Gastroesophageal sphincter (tissue), 3 donors: ENCODE results near the gene ASF1A.

Source experiments
- POLR2A ChIP-seq, 2 donors: fragments of 450-650 bp; IDR thresholded peaks; one replicate each; pipeline ENCODE4 v1.6.1; 2017; ENCODE audit warnings: antibody characterized with exemption in 2 of 2, mild to moderate bottlenecking in 2 of 2, moderate library complexity in 1 of 2
- TF ChIP-seq, protein P1 (sequence below), 4 experiments: fragments of 200-600 bp in 2 of 4; fragments of 450-650 bp in 2 of 4; sonication (generic) in 1 of 4; IDR thresholded peaks; one replicate each; pipeline ENCODE4 v1.5.1; 2017 to 2019; ENCODE audit warnings: antibody characterized with exemption in 4 of 4, mild to moderate bottlenecking in 2 of 4, moderate library complexity in 2 of 4

DNA sequence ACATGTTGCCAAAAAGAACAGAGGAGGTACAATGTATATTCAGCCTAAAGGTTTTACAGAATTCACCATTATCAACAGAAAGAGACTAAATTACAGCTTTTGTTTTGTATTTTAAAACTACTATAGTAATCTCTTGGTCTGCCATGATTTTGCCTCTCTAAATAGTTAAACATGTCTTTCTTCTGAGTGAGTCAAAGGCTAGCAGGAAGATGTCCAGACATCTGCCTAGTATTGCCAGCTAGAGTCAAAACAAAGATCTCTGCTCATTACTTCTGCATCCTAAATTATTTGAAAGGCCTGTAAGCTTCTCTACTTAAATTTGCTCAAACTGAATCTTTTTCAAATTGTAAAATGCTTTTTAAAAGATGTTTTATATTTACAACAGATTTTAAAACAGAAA is 8.8 kb downstream of the ASF1A start:
- TF ChIP-seq, protein P1, sequence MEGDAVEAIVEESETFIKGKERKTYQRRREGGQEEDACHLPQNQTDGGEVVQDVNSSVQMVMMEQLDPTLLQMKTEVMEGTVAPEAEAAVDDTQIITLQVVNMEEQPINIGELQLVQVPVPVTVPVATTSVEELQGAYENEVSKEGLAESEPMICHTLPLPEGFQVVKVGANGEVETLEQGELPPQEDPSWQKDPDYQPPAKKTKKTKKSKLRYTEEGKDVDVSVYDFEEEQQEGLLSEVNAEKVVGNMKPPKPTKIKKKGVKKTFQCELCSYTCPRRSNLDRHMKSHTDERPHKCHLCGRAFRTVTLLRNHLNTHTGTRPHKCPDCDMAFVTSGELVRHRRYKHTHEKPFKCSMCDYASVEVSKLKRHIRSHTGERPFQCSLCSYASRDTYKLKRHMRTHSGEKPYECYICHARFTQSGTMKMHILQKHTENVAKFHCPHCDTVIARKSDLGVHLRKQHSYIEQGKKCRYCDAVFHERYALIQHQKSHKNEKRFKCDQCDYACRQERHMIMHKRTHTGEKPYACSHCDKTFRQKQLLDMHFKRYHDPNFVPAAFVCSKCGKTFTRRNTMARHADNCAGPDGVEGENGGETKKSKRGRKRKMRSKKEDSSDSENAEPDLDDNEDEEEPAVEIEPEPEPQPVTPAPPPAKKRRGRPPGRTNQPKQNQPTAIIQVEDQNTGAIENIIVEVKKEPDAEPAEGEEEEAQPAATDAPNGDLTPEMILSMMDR (IDR thresholded peaks at IDR 0.05) = no peak
- TF ChIP-seq POLR2A (IDR thresholded peaks at IDR 0.05) = no peak
